ENCODE measurements around the gene AP3B2. TPM values are rescaled to one million over a fixed set of nuclear protein-coding genes. Genes with fewer than 3 reads are reported as not detected.

The AP3B2 gene, protein sequence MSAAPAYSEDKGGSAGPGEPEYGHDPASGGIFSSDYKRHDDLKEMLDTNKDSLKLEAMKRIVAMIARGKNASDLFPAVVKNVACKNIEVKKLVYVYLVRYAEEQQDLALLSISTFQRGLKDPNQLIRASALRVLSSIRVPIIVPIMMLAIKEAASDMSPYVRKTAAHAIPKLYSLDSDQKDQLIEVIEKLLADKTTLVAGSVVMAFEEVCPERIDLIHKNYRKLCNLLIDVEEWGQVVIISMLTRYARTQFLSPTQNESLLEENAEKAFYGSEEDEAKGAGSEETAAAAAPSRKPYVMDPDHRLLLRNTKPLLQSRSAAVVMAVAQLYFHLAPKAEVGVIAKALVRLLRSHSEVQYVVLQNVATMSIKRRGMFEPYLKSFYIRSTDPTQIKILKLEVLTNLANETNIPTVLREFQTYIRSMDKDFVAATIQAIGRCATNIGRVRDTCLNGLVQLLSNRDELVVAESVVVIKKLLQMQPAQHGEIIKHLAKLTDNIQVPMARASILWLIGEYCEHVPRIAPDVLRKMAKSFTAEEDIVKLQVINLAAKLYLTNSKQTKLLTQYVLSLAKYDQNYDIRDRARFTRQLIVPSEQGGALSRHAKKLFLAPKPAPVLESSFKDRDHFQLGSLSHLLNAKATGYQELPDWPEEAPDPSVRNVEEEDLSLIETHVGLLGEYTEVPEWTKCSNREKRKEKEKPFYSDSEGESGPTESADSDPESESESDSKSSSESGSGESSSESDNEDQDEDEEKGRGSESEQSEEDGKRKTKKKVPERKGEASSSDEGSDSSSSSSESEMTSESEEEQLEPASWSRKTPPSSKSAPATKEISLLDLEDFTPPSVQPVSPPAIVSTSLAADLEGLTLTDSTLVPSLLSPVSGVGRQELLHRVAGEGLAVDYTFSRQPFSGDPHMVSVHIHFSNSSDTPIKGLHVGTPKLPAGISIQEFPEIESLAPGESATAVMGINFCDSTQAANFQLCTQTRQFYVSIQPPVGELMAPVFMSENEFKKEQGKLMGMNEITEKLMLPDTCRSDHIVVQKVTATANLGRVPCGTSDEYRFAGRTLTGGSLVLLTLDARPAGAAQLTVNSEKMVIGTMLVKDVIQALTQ
- 0.31 to 0.90 TPM (median 0.42 TPM) in 5 replicates for total RNA-seq (2022; extraction: Qiagen RNA extraction; ENCODE audit: low read depth)

DNA sequence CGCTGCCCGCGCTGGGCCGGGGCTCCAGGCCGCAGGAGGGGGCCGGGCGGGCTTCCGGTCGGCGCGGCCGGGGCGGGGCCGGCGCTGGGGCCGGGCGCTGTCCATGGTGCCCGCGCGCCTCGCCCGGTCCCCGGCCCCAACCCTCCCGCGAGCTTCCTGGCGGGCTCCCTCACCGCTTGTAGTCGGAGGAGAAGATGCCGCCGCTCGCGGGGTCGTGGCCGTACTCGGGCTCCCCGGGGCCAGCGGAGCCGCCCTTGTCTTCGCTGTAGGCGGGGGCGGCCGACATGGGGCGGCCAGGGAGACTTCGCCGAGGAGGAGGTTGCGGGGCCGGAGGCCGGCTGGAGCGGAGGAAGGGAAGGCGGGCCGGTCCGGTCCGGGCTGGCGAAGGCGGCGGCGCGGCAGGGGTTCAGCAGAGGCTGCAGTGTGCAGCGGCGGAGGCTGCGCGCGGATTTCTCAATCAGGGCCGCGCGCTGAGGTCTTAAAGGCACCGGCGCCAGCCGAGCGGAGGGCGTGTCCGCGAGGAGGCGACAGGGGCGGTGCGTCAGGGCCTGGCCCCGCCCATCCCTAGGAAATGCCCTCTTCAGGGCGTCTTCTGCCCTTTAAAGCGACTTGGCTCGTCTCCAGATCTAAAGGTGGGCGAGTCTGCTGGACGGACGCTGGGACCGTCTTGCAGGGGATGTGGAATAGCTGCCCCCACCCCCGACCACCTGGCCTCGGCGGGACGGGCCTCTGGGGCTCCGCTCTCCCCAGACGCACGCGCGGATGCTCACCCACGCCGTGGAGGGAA is at the start of gene AP3B2:
TSS of gene AP3B2 (minus strand) at position 455 of the 787 bp plus-strand sequence. CDS start at position 286, 169 bp downstream.

DNA sequence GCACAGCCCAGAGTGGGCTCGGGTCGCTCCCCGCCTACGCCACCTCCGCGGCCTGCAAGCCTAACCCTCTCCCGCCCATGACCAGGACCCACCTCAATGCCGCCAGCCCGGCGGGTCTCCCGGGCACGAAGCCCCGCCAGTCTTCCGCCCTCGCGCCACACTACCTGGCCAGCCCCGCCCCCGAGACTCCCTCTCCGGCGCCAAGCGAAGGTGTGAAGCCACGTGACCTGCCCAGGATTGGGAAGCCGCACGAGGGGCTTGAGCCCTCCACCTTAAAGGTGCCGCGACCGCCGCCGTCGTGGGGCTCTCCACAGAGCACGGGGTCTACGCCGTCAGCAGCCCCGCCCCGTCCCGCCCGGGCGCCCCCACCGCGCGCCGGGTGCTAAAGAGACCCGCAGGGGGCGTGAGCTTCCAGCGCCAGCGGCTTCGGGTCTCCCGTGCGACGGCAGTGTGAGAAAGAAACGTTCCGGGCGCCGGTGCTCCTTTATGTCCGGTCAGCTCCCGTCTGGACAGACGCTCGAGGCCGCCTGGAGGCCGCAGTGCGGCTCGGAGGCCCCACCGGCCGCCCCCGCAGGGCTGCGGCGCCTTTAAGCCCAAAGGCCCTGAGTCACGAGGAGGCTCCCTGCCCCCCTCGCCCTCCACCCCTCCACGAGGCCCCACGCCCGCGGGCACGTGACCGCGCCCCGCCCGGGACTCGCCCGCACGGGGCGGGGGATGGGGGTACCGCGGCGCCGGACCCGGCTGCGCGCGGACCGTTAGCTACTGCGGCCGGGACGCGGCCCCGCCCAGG is 62.4 kb downstream of the AP3B2 start, which contains the start of gene CPEB1:
TSS of gene CPEB1 (minus strand) at position 319 of the 790 bp plus-strand sequence. CDS start 18,904 bp downstream, outside the sequence.

Other genes starting within 250 kb of the AP3B2 start
- gene RPS17, start 169.4 kb downstream of the AP3B2 start, total RNA-seq (2022; extraction: Qiagen RNA extraction; ENCODE audit: low read depth): 3,902 to 4,189 TPM (median 4,043 TPM) in 5 replicates
- 2.8 to 4.0 TPM (median 3.8 TPM) in 5 replicates for gene CPEB1, start 62.5 kb downstream of the AP3B2 start, total RNA-seq (2022; extraction: Qiagen RNA extraction; ENCODE audit: low read depth)
- not detected in 5 replicates for gene FSD2, start 96.2 kb upstream of the AP3B2 start, total RNA-seq (2022; extraction: Qiagen RNA extraction; ENCODE audit: low read depth)
- gene WHAMM, start 99.8 kb upstream of the AP3B2 start, total RNA-seq (2022; extraction: Qiagen RNA extraction; ENCODE audit: low read depth): 6.8 to 7.8 TPM (median 7.5 TPM) in 5 replicates
- gene HOMER2, start 242.8 kb upstream of the AP3B2 start, total RNA-seq (2022; extraction: Qiagen RNA extraction; ENCODE audit: low read depth): 11.5 to 13.1 TPM (median 12.7 TPM) in 5 replicates